NCI-H1436 (cell line): ENCODE results near the gene UGT1A8.

ENCODE experiments used
- DNase-seq: peaks from one replicate; lab custom pipeline; 2025; lab: John Stamatoyannopoulos, UW

Gene UGT1A8

DNA sequence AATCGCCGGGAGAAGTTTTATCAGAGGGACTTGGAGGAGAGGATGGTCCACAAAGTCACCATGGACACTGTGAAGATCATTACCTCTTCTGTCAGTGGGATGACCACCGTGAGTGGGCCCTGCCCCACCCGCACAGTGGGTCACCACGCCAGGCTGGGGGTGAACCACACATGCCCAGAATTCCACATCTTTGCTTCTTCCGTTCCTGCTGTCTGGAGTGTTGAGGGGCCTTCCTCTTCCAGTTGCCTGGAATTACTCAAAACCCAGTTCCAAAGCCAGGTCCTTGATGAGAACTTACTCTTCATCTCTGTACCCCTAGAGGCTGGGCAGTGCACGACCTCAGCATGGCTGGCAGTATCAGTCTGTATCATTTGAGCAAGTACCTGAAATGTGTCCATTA lies 182.8 kb downstream of the UGT1A8 start:
- DNase-seq, result no peak

DNA sequence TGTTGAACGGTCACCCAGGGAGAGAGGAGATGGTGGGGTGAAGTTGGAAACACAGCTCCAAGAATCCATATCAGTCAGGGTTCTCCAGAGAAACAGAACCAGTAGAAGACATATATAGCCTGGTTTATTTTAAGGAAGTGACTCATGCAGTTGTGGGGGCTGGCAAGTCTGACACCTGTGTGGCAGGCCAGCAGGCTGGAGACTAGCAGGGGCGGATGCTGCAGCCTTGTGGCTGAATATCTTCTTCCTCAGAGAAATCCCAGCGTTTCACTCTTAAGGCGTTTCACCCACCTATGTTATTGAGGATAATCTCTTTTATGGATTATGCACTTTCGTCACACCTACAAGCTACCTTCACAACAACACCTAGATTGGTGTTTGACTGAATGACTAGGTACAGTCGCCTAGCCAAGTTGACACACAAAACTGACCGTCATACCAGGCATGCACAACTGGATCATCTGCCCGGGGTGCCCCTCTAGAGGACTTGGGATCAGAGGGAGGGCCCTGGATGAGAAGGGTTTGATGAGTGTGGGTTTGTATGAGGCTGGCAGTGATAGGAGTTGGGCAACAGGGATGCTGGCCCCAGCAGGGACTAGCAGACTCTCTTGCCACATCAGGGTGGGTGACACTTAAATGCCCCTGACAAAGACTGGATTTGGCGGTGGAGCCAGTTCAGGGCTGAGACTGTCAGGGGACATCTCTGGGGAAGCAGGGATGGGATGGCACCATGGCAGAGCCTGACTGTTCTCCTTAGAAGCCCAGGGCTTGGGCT lies 184.1 kb downstream of the UGT1A8 start:
- no peak for DNase-seq

GRCh38 chr2:233802132-233802815 lies 184.8 kb downstream of the UGT1A8 start:
- DNase-seq, result no peak

DNA sequence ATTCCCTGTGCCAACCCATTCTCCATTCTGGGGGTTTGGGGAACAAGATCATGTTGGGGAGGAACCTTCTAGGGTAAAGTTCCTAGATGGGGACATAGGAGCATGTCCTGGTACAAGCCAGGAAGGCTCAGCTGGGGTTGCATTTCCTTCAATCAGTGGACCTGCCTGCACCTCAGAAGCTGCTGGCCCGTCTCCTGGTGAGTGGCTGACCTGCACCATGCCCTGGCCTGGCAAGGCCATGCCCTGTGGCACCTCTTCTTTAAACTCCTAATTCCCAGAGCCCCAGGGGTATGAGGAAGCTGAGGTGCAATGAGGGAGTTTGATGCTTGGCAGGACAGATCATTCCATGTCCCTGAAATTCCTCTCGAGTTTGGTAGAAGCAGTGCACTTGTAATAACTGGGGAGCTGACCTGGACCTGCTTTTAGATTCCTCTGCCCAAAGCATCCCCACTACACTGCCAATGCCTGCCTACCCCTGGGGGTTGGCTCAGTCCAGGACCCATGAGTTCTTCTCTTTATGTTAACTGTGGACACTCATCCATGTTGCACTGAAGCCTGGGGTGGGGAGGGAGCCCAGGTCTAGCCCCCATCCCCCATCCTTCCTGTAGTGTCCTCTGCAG lies 186.0 kb downstream of the UGT1A8 start:
- DNase-seq, result no peak

GRCh38 chr2:233803994-233804393 lies 186.6 kb downstream of the UGT1A8 start:
- DNase-seq, result no peak

DNA sequence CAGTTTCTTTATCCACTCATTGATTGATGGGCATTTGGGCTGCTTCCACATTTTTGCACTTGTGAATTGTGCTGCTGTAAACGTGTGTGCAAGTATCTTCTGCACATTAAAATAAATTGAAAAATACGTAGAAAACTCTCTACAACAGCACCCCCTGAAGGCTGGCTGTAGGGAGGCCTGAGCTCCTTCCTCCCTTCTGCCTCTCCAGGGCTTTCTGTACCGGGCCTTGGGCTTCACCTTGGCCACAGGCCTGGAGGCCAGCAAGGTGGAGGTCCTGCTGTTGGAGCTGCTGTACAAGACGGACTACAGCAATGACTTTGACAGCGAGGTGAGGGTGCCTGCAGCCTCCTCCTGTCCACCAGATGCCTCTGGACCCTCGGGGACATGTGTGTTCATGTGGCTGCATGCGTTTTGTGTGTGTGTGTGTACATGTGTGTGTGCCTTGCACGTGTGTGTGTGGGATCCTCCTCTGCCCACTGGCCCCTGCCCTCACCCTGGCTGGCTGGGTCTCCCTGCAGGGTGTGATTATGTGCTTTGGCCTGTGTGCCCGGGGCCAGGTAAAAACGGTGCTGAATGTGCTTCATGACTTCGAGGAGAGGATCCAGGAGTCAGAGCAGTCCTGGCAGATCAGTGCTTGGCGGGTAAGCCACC lies 189.9 kb downstream of the UGT1A8 start:
- DNase-seq, result no peak

GRCh38 chr2:233807966-233808935 lies 190.8 kb downstream of the UGT1A8 start:
- no peak for DNase-seq

DNA sequence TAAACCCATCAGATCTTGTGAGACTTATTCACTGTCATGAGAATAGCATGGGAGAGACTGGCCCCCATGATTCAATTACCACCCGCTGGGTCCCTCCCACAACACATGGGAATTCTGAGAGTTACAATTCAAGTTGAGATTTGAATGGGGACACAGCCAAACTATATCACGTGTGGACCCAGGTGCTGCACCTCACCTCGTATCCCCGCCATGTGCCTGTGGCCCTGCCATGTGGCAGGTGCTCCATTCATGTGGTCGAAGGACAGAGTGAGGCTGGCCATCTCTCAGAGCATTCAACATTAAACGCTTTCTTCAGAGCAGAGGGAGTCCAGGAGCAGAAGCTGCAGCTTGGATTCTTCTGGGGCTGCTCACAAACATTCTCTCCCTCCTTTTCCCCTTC lies 193.0 kb downstream of the UGT1A8 start:
- DNase-seq, result no peak

GRCh38 chr2:233811087-233811486 lies 193.7 kb downstream of the UGT1A8 start:
- no peak for DNase-seq

GRCh38 chr2:233811732-233812131 lies 194.3 kb downstream of the UGT1A8 start:
- no peak for DNase-seq

DNA sequence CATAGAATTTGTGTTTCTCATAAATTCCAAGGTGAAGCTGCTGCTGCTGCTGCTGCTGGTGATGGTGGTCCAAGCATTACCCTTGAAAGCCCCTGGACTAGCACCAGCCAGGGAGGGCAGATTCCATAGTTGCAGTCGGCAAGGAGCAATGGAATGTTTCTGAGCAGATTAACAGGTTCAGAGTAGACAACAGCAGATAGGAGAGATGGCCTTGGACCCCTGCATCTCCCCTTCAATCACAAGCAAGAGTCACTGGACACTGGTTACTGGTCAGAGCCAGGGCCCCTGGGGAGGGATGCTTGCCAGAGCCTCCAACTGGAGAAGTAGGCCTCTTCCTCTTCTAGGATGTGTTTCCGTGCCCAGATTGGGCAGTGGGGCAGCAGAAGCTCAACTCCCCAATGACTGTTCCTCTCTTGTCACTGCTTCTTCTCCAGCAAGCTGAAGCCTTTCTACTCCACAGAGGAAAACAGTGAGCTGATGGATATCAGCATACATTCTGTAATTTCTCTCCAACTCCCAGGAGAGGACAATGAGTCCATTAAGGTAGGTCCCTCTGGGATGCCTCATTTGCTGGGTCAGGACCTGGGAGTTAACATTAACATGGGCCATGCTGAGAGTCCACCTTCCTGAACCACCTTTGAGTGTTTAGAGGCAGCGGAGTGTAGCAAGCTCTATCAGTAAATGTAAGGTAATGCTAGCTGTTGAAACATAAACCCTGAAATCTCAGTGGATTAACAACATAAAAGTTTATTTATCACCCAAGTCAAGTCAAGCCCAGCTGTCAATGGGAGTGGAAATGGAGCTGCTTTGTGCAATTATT lies 196.0 kb downstream of the UGT1A8 start:
- no peak for DNase-seq

- DNase-seq, result no peak
These were observed 196.8 kb downstream of the UGT1A8 start for GRCh38 chr2:233814056-233814835.

GRCh38 chr2:233815861-233816260 lies 198.4 kb downstream of the UGT1A8 start:
- no peak for DNase-seq

DNA sequence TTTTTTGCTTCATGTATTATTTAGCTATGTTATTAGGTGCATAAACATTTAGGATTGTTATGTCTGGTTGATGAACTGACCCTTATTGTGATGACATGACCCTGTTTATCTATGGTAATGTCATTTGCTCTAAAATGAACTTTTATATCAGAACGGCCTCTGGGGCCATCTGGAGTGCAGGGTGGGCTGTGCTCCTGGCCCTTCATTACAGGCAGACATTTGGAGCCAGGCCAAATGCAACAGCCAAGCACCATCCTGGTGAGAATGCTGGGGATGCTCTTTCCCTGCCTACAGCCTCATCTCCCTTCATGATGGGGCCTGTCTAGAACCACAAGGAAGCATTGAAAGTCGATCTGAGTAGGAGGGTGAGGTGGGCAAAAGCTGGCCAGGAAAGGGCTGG lies 198.9 kb downstream of the UGT1A8 start:
- DNase-seq, result no peak

DNA sequence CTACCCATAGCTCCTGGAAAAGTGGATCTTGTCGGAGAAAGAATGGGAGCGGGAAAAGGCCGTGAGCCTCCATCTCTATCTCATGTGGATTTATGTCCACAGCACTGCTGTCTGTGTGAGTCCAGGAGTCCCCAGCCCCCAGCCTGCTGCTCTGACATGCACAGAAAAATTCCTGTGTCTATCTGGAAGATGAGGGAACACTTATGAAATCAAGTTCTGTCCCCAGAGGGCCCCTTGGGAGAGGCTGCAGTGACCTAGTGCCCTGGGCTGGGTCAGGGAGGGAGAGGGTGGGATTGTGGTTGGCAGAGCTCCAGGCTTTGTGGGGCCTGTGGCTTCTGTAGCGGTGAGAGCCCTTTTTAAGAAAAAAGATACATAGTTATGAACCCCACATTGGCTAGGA lies 199.3 kb downstream of the UGT1A8 start:
- DNase-seq, result no peak

DNA sequence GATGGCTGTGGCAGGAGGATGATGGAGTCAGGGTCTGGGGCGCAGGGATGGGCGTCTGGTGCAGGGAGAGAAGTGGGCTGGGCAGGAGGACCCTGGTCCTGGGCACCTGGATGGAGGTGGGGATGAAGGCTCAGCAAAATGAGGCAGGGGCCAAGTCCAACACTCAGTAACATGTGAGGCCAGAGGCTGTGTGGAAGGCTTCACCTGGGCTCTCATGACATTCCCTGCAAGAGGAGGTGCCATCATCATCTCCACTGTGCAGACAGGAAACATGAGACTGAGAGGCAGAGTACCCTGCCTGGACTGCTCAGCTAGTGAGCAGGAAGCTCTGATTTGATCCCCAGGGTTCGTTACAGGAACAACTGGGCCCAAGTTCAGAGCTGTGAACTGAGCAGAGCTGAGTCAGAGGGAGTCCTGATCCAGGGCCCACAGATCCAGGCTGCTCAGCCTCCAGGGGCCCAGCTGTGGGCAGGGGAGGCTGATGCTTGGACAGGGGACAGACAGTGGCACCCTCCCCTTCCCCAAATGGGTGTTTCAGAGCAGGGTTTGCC lies 200.0 kb downstream of the UGT1A8 start:
- no peak for DNase-seq

GRCh38 chr2:233817995-233818638 lies 200.7 kb downstream of the UGT1A8 start:
- DNase-seq, result no peak

DNA sequence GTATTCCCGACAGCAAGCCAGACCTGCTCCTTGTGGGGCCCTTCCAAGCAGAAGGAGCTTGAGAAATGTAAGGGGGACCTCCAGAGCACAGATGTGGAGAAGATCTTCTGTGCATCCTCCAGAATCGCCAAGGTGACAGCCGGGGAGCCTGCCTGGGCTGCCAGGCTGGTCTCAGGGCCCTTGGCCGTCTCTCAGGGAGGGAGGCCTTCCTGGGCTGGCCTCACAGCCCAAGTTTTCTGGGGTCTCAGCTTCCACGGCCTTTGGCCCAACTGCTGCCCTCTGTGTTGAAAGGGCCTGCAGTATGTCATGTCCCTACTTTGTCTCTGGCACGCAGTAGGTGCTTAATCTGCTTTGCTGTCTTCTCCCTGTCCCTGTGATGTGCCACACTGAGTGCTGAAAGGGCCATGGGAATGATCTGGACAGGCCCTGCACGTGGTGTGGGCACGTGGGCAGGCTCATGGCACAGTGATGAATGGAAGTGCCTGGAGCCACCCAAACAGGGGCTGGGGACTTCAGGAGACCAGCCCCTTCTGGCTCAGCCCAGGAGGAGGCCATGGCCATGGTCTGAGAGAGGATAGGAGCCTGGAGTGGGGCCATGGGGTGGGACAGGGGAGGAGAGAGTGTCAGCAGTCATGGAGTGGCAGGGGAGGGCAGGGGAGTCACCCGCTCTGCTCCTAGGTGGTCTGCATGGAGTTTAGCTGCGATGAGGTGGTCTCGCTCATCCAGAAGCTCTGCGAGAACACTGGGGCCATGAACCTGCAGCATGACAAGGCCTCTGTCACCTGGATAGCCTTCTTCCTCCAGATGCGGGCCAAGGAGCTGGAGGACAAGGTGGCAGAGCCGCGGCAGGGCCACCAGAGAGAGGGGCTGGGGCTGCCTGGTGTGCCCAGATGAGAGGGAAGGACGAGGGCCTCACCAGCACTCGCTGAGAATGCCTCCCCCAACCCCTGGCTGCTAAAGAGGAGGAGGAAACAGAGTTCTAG lies 201.5 kb downstream of the UGT1A8 start:
- DNase-seq, result no peak
